ENCODE measurements around the gene NT5C2. TPM values are rescaled to one million over a fixed set of nuclear protein-coding genes. Genes with fewer than 3 reads are reported as not detected.

NT5C2 gene
- total and polyA plus RNA-seq, 2 donors (not counting 1 experiment from before 2014, with no cell fraction given), result 38.6 to 80.8 TPM

GRCh38 chr10:103090911-103091310, 102.2 kb downstream of the NT5C2 start:
- Histone ChIP-seq H3K4me3 (ENCODE audit: control extremely low read depth in 1 of 5, extremely low read depth in 1 of 5, insufficient read depth in 1 of 5, low read depth in 2 of 5, low read length in 4 of 5) (no peak overlapping the region), H2AFZ (ENCODE audit: insufficient read depth, low read depth, low read length, poor library complexity, severe bottlenecking) (no peak overlapping the region), H3K9ac (ENCODE audit: low read length) (no peak overlapping the region), H3K27me3 (replicated peaks in 1 of 4; ENCODE audit: control extremely low read depth in 1 of 4, control insufficient read depth in 3 of 4, insufficient read depth in 4 of 4, low read length in 3 of 4) (no peaks in the 10 kb centered on the region), H3K4me2 (replicated peaks; ENCODE audit: low read depth, low read length, poor library complexity, severe bottlenecking) (no peak overlapping the region), H4K20me1 (ENCODE audit: control insufficient read depth, insufficient read depth, low read length, poor library complexity, severe bottlenecking) (no peaks in the 10 kb centered on the region), H3K4me1 (ENCODE audit: control insufficient read depth in 2 of 2, insufficient read depth in 2 of 2, low read length in 2 of 2) (no peaks in the 10 kb centered on the region), H3K79me2 (ENCODE audit: control insufficient read depth, insufficient read depth, low read length) (no peaks in the 10 kb centered on the region), H3K36me3 (replicated peaks in 1 of 2; ENCODE audit: control extremely low read depth in 1 of 2, control insufficient read depth in 1 of 2, extremely low read depth in 1 of 2, insufficient read depth in 2 of 2, low read length in 1 of 2) (peaks cover 9 to 75% of the 10 kb centered on the region in 2 experiments), H3K9me3 (ENCODE audit: control extremely low read depth in 1 of 3, control insufficient read depth in 2 of 3, insufficient read depth in 1 of 3, low read length in 2 of 3) (no peaks in the 10 kb centered on the region), H3K27ac (ENCODE audit: low read length in 2 of 2) (no peak overlapping the region)
- CTCF ChIA-PET, result interaction anchor here (0.6 kb wide), 1 partner anchor 212 kb away, joined by 5 read pairs; no protein-coding TSS in a partner anchor
- no peaks in the 10 kb centered on the region for H3K9me3 Mint-ChIP-seq (ENCODE audit: insufficient read depth)
- ATAC-seq (ENCODE audit: low read depth), result no peak
- TF ChIP-seq CTCF (IDR thresholded peaks at IDR 0.05), result no peak
- TF ChIP-seq EZH2 (IDR thresholded peaks at IDR 0.05; ENCODE audit: borderline replicate concordance, insufficient read depth, low read depth, low read length, poor library complexity, severe bottlenecking), result no peak
- POLR2A ChIA-PET, result no interaction called here
- 91% methylated on average over 2 of the region's 7 CpGs for WGBS (ENCODE audit: insufficient coverage)
- H3K27me3 Mint-ChIP-seq, result no peaks in the 10 kb centered on the region
- intact Hi-C loops (cut with micrococcal nuclease), result no loop called here
- no peak overlapping the region for H3K4me3 Mint-ChIP-seq
- DNase-seq, result no peak
- H3K4me1 Mint-ChIP-seq, result peaks cover 5% of the 10 kb centered on the region
- no peak overlapping the region for H3K27ac Mint-ChIP-seq

GRCh38 chr10:103089493-103089892, 103.6 kb downstream of the NT5C2 start:
- Histone ChIP-seq H3K4me2 (replicated peaks; ENCODE audit: low read depth, low read length, poor library complexity, severe bottlenecking) (no peak overlapping the region), H3K27ac (ENCODE audit: low read length in 2 of 2) (no peak overlapping the region), H3K4me3 (ENCODE audit: control extremely low read depth in 1 of 5, extremely low read depth in 1 of 5, insufficient read depth in 1 of 5, low read depth in 2 of 5, low read length in 4 of 5) (no peak overlapping the region), H3K9ac (ENCODE audit: low read length) (no peak overlapping the region), H3K27me3 (replicated peaks in 1 of 4; ENCODE audit: control extremely low read depth in 1 of 4, control insufficient read depth in 3 of 4, insufficient read depth in 4 of 4, low read length in 3 of 4) (no peaks in the 10 kb centered on the region), H3K9me3 (ENCODE audit: control extremely low read depth in 1 of 3, control insufficient read depth in 2 of 3, insufficient read depth in 1 of 3, low read length in 2 of 3) (no peaks in the 10 kb centered on the region), H3K4me1 (ENCODE audit: control insufficient read depth in 2 of 2, insufficient read depth in 2 of 2, low read length in 2 of 2) (no peaks in the 10 kb centered on the region), H2AFZ (ENCODE audit: insufficient read depth, low read depth, low read length, poor library complexity, severe bottlenecking) (no peak overlapping the region), H3K79me2 (ENCODE audit: control insufficient read depth, insufficient read depth, low read length) (no peaks in the 10 kb centered on the region), H4K20me1 (ENCODE audit: control insufficient read depth, insufficient read depth, low read length, poor library complexity, severe bottlenecking) (no peaks in the 10 kb centered on the region), H3K36me3 (replicated peaks in 1 of 2; ENCODE audit: control extremely low read depth in 1 of 2, control insufficient read depth in 1 of 2, extremely low read depth in 1 of 2, insufficient read depth in 2 of 2, low read length in 1 of 2) (peaks cover 9 to 69% of the 10 kb centered on the region in 2 experiments)
- H3K4me3 Mint-ChIP-seq, result no peak overlapping the region
- no peaks in the 10 kb centered on the region for H3K4me1 Mint-ChIP-seq
- CTCF ChIA-PET, result no interaction called here
- intact Hi-C loops (cut with micrococcal nuclease), result no loop called here
- no peak overlapping the region for H3K27ac Mint-ChIP-seq
- H3K27me3 Mint-ChIP-seq, result no peaks in the 10 kb centered on the region
- POLR2A ChIA-PET, result no interaction called here
- 98% methylated on average over 6 of the region's 10 CpGs for WGBS (ENCODE audit: insufficient coverage)
- TF ChIP-seq CTCF (IDR thresholded peaks at IDR 0.05) (no peak), EZH2 (IDR thresholded peaks at IDR 0.05; ENCODE audit: borderline replicate concordance, insufficient read depth, low read depth, low read length, poor library complexity, severe bottlenecking) (no peak)
- ATAC-seq (ENCODE audit: low read depth) (no peak), DNase-seq (no peak)
- H3K9me3 Mint-ChIP-seq (ENCODE audit: insufficient read depth), result no peaks in the 10 kb centered on the region

Data from B cell (primary cell).